Endodermal cell (in vitro differentiated cells): ENCODE measurements around the gene HSP90AB1. TPM values are rescaled to one million over a fixed set of nuclear protein-coding genes. Genes with fewer than 3 reads are reported as not detected.

ENCODE experiments used
- DNase-seq: peaks from one replicate; pipeline ENCODE4 v3.0.0-alpha.2; 2017
- H3K27ac ChIP-seq: 2 replicates; pipeline ENCODE4 v1.5.1; 2013; ENCODE audit warnings: mild to moderate bottlenecking, low read depth, low read length, moderate library complexity
- H3K27me3 ChIP-seq: 2 replicates; pipeline ENCODE4 v1.6.1; 2013; ENCODE audit warnings: mild to moderate bottlenecking, low read length, moderate library complexity; ENCODE audit not compliant: insufficient read depth, control insufficient read depth, poor library complexity, severe bottlenecking
- H3K36me3 ChIP-seq: 2 replicates; pipeline ENCODE4 v1.7.0; 2013; ENCODE audit warnings: mild to moderate bottlenecking, low read length, moderate library complexity; ENCODE audit not compliant: control insufficient read depth, insufficient read depth
- H3K4me1 ChIP-seq: one replicate; pipeline ENCODE4 v1.7.0; 2013; ENCODE audit warnings: low read length; ENCODE audit not compliant: control insufficient read depth, insufficient read depth
- H3K4me3 ChIP-seq: 2 replicates; pipeline ENCODE4 v1.5.1; 2013; ENCODE audit warnings: mild to moderate bottlenecking, low read length, moderate library complexity
- H3K9ac ChIP-seq: 2 replicates; pipeline ENCODE4 v1.6.1; 2013; ENCODE audit warnings: mild to moderate bottlenecking, low read length, moderate library complexity; ENCODE audit not compliant: poor library complexity, severe bottlenecking; ENCODE audit errors: extremely low read depth
- H3K9me3 ChIP-seq: 2 replicates; pipeline ENCODE4 v1.6.1; 2013; ENCODE audit warnings: mild to moderate bottlenecking, low read length, moderate library complexity; ENCODE audit not compliant: control insufficient read depth
- H3K27ac Mint-ChIP-seq: 2 replicates; pipeline ENCODE4 v1.8.0; 2020; ENCODE audit warnings: mixed read lengths
- H3K27me3 Mint-ChIP-seq: 2 replicates; pipeline ENCODE4 v1.8.0; 2021; ENCODE audit warnings: mild to moderate bottlenecking, mixed read lengths; ENCODE audit not compliant: insufficient read depth
- H3K36me3 Mint-ChIP-seq: 2 replicates; pipeline ENCODE4 v1.8.0; 2020; ENCODE audit warnings: low read depth, mixed read lengths
- H3K4me1 Mint-ChIP-seq: 2 replicates; pipeline ENCODE4 v1.8.0; 2020; ENCODE audit warnings: mixed read lengths
- H3K4me3 Mint-ChIP-seq: 2 replicates; pipeline ENCODE4 v1.8.0; 2020; ENCODE audit warnings: mild to moderate bottlenecking, moderate library complexity, mixed read lengths
- H3K9me3 Mint-ChIP-seq: 2 replicates; pipeline ENCODE4 v1.8.0; 2020; ENCODE audit warnings: mild to moderate bottlenecking, mixed read lengths
- CTCF ChIP-seq: fragments of 200-600 bp; sonication (generic); conservative IDR thresholded peaks from 2 replicates; pipeline ENCODE4 v1.5.0; 2021; ENCODE audit warnings: antibody characterized with exemption, mild to moderate bottlenecking
- WGBS, 2 experiments: methylation state at CpG; one replicate each; pipeline versions ENCODE4 v1.1.5 to v1.1.7; 2013; ENCODE audit warnings: missing lambda C conversion rate in 2 of 2, mixed read lengths in 1 of 2; ENCODE audit not compliant: insufficient coverage in 1 of 2, insufficient read length in 1 of 2; 5-methylcytosine and 5-hydroxymethylcytosine counted together
- total RNA-seq, 2 donors: library from RNA; stranded (reverse); fragmentation: NEBNext Ultra II Directional in 1 of 2; extraction: Animal tissue kit (Norgen Biotek cat#: 25700) in 1 of 2; gene quantifications; 2 replicates in 1 of 2; 3 replicates in 1 of 2; pipeline ENCODE4 v1.2.1, GENCODE V29; 2021

HSP90AB1 gene
- total RNA-seq, 2 donors from 2014 or later = 1,356 to 1,422 TPM

- H3K9me3 ChIP-seq = no peaks in the 10 kb centered on the region
- H3K36me3 Mint-ChIP-seq = peaks cover 15% of the 10 kb centered on the region
- no peak overlapping the region for H3K27ac ChIP-seq
- no peaks in the 10 kb centered on the region for H3K9me3 Mint-ChIP-seq
- no peak for DNase-seq
- H3K9ac ChIP-seq = no peak overlapping the region
- no peaks in the 10 kb centered on the region for H3K36me3 ChIP-seq
- H3K4me1 Mint-ChIP-seq = peaks cover 40% of the 10 kb centered on the region
- no peaks in the 10 kb centered on the region for H3K27me3 ChIP-seq
- H3K4me1 ChIP-seq = peaks cover 10% of the 10 kb centered on the region
- H3K4me3 Mint-ChIP-seq = peak overlapping the region; percentile 76
- no peak overlapping the region for H3K27ac Mint-ChIP-seq
- WGBS, 2 experiments = 94% methylated on average over 4 of the region's 4 CpGs; no CpG with 5 or more reads in 1 of the 2 experiments
- TF ChIP-seq CTCF = no peak
- no peaks in the 10 kb centered on the region for H3K27me3 Mint-ChIP-seq
- H3K4me3 ChIP-seq = peak overlapping the region; percentile 87
Observed at GRCh38 chr6:44224965-44225305, 22.0 kb upstream of the HSP90AB1 start.

DNA sequence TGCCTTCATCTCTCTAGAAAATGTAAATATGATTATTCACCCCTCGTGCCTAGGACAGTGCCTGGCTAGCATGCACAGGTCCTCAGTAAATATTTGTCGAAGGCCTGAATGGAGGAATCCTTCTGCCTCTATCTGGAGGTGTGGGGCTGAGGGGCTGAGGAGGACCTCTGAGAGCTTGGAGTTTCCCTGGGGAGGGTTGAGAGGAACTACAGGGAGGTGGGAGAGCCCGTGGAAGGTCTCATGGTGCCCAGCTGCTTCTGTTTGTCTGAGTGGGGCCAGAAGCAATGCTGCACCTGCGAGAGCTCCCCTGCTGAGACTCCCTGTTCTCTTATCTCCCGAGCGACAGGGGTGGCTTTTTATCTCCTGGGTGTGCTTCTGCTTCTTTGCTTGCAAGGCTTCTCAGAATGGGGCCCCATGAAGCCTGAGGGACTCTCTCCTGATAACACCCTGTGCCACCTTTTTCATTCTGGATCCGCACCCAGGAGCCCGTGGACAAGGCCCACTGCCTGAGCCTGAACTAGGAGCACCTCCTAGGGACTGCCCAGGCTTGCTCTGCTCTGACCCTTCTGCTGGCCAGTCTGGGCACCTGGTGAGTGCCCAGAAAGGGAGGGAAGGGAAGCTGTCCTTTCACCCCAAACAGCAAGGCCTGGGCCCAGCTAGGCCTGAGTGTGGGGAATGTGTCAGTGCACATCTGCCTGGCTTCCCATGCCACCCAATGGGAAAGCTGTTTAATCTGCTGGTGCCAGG, 21.1 kb upstream of the HSP90AB1 start:
- Histone ChIP-seq H3K9me3 (no peaks in the 10 kb centered on the region), H3K36me3 (peaks cover 1% of the 10 kb centered on the region), H3K27ac (no peak overlapping the region), H3K9ac (no peak overlapping the region), H3K27me3 (no peaks in the 10 kb centered on the region), H3K4me3 (no peak overlapping the region), H3K4me1 (peaks cover 14% of the 10 kb centered on the region)
- WGBS, 2 experiments = 75 to 79% methylated on average over 5 to 8 of the region's 8 CpGs
- no peak for TF ChIP-seq CTCF
- Mint-ChIP-seq H3K36me3 (peaks cover 19% of the 10 kb centered on the region), H3K9me3 (no peaks in the 10 kb centered on the region), H3K27me3 (no peaks in the 10 kb centered on the region), H3K4me1 (peaks cover 40% of the 10 kb centered on the region), H3K27ac (no peak overlapping the region), H3K4me3 (peak overlapping the region; percentile 76)
- DNase-seq = peak; percentile 49

DNA sequence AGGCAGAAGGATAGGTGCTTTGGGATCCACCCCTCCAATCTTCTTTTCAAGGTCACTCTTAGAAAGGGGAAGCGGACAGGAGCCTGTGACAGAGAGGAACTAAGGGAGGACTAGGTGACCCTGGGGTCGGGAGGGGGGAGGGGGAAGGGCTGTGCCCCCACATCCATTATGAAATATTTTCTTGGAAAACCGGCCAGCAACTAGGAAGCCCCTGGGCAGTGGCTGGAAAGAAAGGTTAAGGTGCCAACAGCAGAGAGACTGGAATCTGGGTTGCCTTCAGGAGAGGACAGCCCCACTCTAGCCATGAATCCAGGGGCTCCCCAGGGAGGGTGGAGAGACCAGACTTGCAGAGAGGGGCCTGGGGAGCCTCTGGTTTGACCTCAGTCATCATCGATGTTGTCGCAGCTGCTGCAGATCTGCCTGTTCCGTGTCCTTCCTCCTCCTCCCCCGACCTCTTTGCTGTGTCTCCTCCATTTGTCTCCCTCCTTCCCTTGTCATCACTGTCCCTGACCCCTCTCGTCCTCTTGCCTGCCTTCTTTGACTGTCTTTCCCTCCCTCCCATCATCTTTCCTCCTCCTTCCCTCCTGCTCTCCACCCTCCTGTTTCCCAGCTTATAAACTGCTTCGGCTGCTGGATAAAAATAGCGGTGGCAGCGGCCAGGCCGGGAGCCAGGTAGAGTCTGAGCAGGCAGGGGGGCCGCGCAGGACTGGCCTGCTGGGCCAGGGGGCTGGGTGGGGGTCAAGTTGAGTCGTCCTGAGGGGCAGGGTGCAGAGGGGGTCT, 20.3 kb upstream of the HSP90AB1 start:
- Histone ChIP-seq H3K4me1 (peaks cover 14% of the 10 kb centered on the region), H3K4me3 (no peak overlapping the region), H3K36me3 (peaks cover 7% of the 10 kb centered on the region), H3K27me3 (no peaks in the 10 kb centered on the region), H3K27ac (no peak overlapping the region), H3K9me3 (no peaks in the 10 kb centered on the region), H3K9ac (no peak overlapping the region)
- 56 to 80% methylated on average over 6 to 15 of the region's 15 CpGs for WGBS, 2 experiments
- H3K4me1 Mint-ChIP-seq = peaks cover 36% of the 10 kb centered on the region
- no peaks in the 10 kb centered on the region for H3K9me3 Mint-ChIP-seq
- TF ChIP-seq CTCF = no peak
- H3K4me3 Mint-ChIP-seq = peak overlapping the region; percentile 76
- peak overlapping the region; percentile 14 for H3K27ac Mint-ChIP-seq
- peaks cover 27% of the 10 kb centered on the region for H3K36me3 Mint-ChIP-seq
- no peaks in the 10 kb centered on the region for H3K27me3 Mint-ChIP-seq
- DNase-seq = peak; percentile 49
